Gastrocnemius medialis (tissue), 4 donors: ENCODE results near the gene DSTYK.

Source experiments
- POLR2A ChIP-seq, 2 donors: fragments of 450-650 bp; IDR thresholded peaks; one replicate each; pipeline ENCODE4 v1.6.1; 2017; ENCODE audit warnings: antibody characterized with exemption in 2 of 2, mild to moderate bottlenecking in 2 of 2, moderate library complexity in 2 of 2
- TF ChIP-seq, protein P1 (sequence below), 5 experiments: fragments of 450-650 bp in 3 of 5; fragments of 200-600 bp in 2 of 5; sonication (generic) in 2 of 5; IDR thresholded peaks in 4 of 5; conservative IDR thresholded peaks in 1 of 5; 1 replicate in 4 of 5; 2 replicates in 1 of 5; pipeline ENCODE4 v1.5.1; 2016 to 2019; ENCODE audit warnings: antibody characterized with exemption in 5 of 5, mild to moderate bottlenecking in 3 of 5, moderate library complexity in 3 of 5

DNA sequence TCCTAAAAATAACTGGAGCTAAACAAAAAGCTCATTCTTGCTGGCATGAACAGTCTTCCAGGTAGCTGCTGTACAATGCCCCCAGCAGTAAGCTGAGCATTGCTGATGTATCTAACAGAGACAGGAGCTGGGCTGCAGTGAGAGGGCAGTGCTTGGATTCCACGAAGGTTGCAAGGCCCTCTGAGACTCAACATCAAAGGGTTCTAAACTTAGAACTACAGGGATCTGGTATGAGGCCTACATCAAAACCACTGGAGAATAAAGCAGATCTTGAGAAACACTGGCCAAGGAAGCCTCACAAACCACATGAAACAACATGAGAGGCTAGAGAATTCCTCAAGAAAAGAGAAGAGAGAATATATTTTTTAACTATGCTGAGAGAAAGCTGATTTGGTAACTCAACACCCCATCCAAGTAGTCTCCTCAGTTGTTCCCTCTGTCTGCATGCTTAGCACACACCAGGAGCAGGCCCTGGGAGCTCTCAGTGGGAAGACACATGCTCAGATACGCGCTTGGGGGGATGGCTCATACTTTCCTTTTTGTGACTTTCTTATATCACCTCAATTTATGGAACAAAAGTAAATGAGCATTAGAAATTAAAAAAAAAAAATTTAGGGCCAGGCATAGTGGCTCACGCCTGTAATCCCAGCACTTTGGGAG is 27.7 kb downstream of the DSTYK start:
- no peak for TF ChIP-seq POLR2A (IDR thresholded peaks at IDR 0.05)
- TF ChIP-seq, protein P1, sequence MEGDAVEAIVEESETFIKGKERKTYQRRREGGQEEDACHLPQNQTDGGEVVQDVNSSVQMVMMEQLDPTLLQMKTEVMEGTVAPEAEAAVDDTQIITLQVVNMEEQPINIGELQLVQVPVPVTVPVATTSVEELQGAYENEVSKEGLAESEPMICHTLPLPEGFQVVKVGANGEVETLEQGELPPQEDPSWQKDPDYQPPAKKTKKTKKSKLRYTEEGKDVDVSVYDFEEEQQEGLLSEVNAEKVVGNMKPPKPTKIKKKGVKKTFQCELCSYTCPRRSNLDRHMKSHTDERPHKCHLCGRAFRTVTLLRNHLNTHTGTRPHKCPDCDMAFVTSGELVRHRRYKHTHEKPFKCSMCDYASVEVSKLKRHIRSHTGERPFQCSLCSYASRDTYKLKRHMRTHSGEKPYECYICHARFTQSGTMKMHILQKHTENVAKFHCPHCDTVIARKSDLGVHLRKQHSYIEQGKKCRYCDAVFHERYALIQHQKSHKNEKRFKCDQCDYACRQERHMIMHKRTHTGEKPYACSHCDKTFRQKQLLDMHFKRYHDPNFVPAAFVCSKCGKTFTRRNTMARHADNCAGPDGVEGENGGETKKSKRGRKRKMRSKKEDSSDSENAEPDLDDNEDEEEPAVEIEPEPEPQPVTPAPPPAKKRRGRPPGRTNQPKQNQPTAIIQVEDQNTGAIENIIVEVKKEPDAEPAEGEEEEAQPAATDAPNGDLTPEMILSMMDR (IDR thresholded peaks at IDR 0.05 in 4 of 5, conservative IDR thresholded peaks at IDR 0.05 in 1 of 5), result no peak
